Measurements from ENCODE around the gene FYTTD1. TPM values are rescaled to one million over a fixed set of nuclear protein-coding genes. Genes with fewer than 3 reads are reported as not detected.
"Not testable (repeated sequence)": the region's sequence is repeated elsewhere in the genome, so short reads cannot be mapped to it uniquely, and the experiment has no call there.

FYTTD1 gene
- total RNA-seq, 1 donor from 2014 or later = 84.2 TPM

DNA sequence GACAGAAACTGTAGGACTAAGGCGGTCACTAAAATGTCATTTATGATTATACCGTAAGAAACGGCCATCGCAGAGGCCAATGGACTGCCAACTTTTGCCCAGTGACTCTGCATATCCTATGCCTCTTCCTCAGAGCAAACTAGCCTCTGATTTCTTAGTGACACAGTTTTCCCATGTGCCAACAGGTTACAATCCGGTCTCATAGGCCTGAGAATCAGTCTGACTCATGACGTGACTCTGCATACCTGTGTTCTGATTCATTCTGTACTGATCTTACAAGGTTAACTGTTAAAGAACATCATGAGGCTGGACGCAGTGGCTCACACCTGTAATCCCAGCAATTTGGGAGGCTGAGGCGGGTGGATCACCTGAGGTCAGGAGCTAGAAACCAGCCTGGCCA lies 30.8 kb upstream of the FYTTD1 start:
- Mint-ChIP-seq H3K27me3 (no peaks in the 10 kb centered on the region), H3K4me1 (peaks cover 59% of the 10 kb centered on the region), H3K9me3 (peaks cover 3% of the 10 kb centered on the region), H3K27ac (no peak overlapping the region), H3K4me3 (no peak overlapping the region), H3K36me3 (ENCODE audit: low read depth) (peaks cover 71% of the 10 kb centered on the region)
- intact Hi-C loops (cut with micrococcal nuclease) = no loop called here
- ATAC-seq (ENCODE audit: low read depth) (no peak), DNase-seq (no peak)
- TF ChIP-seq, protein P1, sequence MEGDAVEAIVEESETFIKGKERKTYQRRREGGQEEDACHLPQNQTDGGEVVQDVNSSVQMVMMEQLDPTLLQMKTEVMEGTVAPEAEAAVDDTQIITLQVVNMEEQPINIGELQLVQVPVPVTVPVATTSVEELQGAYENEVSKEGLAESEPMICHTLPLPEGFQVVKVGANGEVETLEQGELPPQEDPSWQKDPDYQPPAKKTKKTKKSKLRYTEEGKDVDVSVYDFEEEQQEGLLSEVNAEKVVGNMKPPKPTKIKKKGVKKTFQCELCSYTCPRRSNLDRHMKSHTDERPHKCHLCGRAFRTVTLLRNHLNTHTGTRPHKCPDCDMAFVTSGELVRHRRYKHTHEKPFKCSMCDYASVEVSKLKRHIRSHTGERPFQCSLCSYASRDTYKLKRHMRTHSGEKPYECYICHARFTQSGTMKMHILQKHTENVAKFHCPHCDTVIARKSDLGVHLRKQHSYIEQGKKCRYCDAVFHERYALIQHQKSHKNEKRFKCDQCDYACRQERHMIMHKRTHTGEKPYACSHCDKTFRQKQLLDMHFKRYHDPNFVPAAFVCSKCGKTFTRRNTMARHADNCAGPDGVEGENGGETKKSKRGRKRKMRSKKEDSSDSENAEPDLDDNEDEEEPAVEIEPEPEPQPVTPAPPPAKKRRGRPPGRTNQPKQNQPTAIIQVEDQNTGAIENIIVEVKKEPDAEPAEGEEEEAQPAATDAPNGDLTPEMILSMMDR (IDR thresholded peaks at IDR 0.05) = no peak
- ChIA-PET CTCF (no interaction called here), POLR2A (interaction anchor here (0.7 to 1.7 kb wide), 3 partner anchors 11 to 30 kb away, joined by 3 to 6 read pairs (median 4); no protein-coding TSS in a partner anchor)

DNA sequence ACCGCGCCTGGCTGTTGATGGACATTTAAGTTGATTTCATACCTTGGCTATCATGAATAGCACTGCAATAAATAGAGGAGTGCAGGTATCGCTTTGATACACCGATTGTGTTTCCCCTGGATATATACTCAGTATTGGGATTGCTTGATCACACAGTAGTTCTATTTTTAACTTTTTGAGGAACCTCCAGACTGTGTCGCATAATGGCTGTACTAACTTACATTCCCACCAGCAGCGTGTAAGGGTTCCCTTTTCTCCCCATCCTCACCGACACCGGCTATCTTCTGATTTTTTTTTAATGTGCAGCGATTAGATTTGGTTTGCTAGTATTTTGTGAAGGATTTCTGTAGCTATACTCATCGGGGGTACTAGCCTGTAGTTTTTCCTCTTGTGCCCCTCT lies 29.0 kb upstream of the FYTTD1 start:
- Mint-ChIP-seq H3K36me3 (ENCODE audit: low read depth) (peaks cover 70% of the 10 kb centered on the region), H3K9me3 (peaks cover 3% of the 10 kb centered on the region), H3K27ac (no peak overlapping the region), H3K4me3 (no peak overlapping the region), H3K27me3 (no peaks in the 10 kb centered on the region), H3K4me1 (peaks cover 65% of the 10 kb centered on the region)
- TF ChIP-seq, protein P1 (IDR thresholded peaks at IDR 0.05) = no peak
- POLR2A ChIA-PET = interaction anchor here (0.7 to 1.7 kb wide), 3 partner anchors 8 to 1116 kb away, joined by 3 to 10 read pairs (median 6); no protein-coding TSS in a partner anchor
- intact Hi-C loops (cut with micrococcal nuclease) = no loop called here
- ATAC-seq (ENCODE audit: low read depth) (no peak), DNase-seq (no peak)
- CTCF ChIA-PET = no interaction called here

DNA sequence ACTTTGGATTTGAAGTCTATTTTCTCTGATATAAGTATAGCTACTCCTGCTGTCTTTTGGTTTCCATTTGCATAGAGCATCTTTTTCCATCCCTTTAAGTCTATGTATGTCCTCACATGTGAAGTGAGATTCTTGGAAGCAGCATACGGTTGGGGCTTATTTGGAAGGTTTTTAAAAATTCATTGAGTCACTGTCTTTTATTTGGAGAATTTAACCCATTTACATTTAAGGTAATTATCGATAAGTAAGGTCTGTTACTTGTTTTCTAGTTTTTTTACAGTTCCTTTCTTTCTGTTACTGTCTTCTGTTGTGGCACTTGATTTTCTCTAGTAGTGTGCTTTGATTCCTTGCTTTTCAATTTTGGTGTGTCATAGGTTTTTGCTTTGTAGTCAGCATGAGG lies 26.9 kb upstream of the FYTTD1 start:
- Mint-ChIP-seq H3K4me3 (no peak overlapping the region), H3K27ac (no peak overlapping the region), H3K9me3 (peaks cover 3% of the 10 kb centered on the region), H3K36me3 (ENCODE audit: low read depth) (peaks cover 60% of the 10 kb centered on the region), H3K4me1 (peaks cover 63% of the 10 kb centered on the region), H3K27me3 (no peaks in the 10 kb centered on the region)
- CTCF ChIA-PET = no interaction called here
- intact Hi-C loops (cut with micrococcal nuclease) = no loop called here
- no peak for DNase-seq
- ATAC-seq (ENCODE audit: low read depth) = no peak
- TF ChIP-seq, protein P1 (IDR thresholded peaks at IDR 0.05) = no peak
- POLR2A ChIA-PET = interaction anchor here (4.4 to 9.1 kb wide), 2 partner anchors 10 to 12 kb away, joined by 57 to 147 read pairs; partner anchors contain the start of gene RUBCN

DNA sequence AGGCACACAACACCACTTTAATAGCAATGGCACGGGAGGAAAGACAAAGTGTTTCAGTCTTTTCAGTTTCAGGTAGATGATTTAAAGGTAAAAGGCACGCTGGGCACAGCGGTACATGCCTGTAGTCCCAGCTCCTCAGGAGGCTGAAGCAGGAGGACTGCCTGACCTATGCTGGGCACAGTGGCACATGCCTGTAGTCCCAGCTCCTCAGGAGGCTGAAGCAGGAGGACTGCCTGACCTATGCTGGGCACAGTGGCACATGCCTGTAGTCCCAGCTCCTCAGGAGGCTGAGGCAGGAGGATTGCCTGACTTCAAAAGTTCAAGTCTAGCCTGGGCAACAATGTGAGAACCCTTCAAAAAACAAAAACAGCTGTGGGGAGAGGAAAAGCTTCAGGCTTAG lies 21.8 kb upstream of the FYTTD1 start:
- Mint-ChIP-seq H3K27ac (peak overlapping the region; percentile 64), H3K4me3 (peak overlapping the region; percentile 48), H3K36me3 (ENCODE audit: low read depth) (peaks cover 47% of the 10 kb centered on the region), H3K4me1 (peaks cover 75% of the 10 kb centered on the region)
- CTCF ChIA-PET; H3K9me3 Mint-ChIP-seq; DNase-seq; ATAC-seq (ENCODE audit: low read depth); H3K27me3 Mint-ChIP-seq; intact Hi-C loops (cut with micrococcal nuclease): not testable (repeated sequence)
- POLR2A ChIA-PET = interaction anchor here (0.5 to 9.1 kb wide), 4 partner anchors 9 to 1394 kb away, joined by 3 to 147 read pairs (median 4); partner anchors contain the start of gene RUBCN

DNA sequence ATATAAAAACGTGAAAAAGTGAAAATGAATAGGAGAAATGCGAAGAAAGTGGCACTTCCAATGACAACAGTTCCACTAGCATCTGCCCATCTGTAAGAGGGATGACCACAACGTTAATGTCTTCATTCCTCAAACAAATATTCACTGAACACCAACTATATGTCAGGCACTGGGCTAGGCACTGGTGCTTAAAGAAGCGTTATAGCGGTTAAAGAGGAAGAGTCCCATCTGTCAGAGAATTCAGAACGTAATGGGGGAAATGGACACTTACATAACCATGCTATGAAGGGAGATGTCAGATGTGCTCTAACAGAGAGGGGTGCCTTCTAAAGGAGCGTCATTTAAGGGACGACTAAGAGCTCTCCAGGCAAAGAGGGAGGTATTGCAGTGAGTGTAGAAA lies 21.2 kb upstream of the FYTTD1 start:
- H3K4me3 Mint-ChIP-seq = peak overlapping the region; percentile 48
- intact Hi-C loops (cut with micrococcal nuclease) = no loop called here
- ATAC-seq (ENCODE audit: low read depth) (peak; percentile 29), DNase-seq (no peak)
- H3K36me3 Mint-ChIP-seq (ENCODE audit: low read depth) = peaks cover 50% of the 10 kb centered on the region
- TF ChIP-seq, protein P1 (IDR thresholded peaks at IDR 0.05) = no peak
- ChIA-PET CTCF (no interaction called here), POLR2A (interaction anchor here (0.6 to 9.1 kb wide), 3 partner anchors 8 to 74 kb away, joined by 3 to 147 read pairs (median 5); partner anchors contain the start of gene RUBCN)
- peaks cover 74% of the 10 kb centered on the region for H3K4me1 Mint-ChIP-seq
- no peaks in the 10 kb centered on the region for H3K27me3 Mint-ChIP-seq
- peak overlapping the region; percentile 80 for H3K27ac Mint-ChIP-seq
- no peaks in the 10 kb centered on the region for H3K9me3 Mint-ChIP-seq

All from activated B cell treated with CpG ODN at 0.5 μM for 24 hours (primary cell).